Right atrium auricular region (tissue), 2 donors: ENCODE measurements around the gene DLGAP4. TPM values are rescaled to one million over a fixed set of nuclear protein-coding genes. Genes with fewer than 3 reads are reported as not detected.
A peak's percentile ranks its signal among the peaks of the same experiment; 100 is the strongest.

Source experiments
- DNase-seq: peaks from one replicate; pipeline ENCODE4 v3.0.0-alpha.2; 2019; ENCODE audit warnings: low spot score
- H3K27ac ChIP-seq, 2 donors: fragments of 200-600 bp; sonication (generic); 1 replicate in 1 of 2; 2 replicates in 1 of 2; pipeline ENCODE4 v1.5.1; 2016 to 2019
- H3K27me3 ChIP-seq, 2 donors: fragments of 200-600 bp; sonication (generic); one replicate each; pipeline versions ENCODE4 v1.5.1 to v1.6.0; 2017 to 2019
- H3K36me3 ChIP-seq: fragments of 200-600 bp; sonication (generic); one replicate; pipeline ENCODE4 v1.5.1; 2016
- H3K4me1 ChIP-seq, 2 donors: fragments of 200-600 bp; sonication (generic); one replicate each; pipeline versions ENCODE4 v1.5.1 to v1.6.0; 2017 to 2019
- H3K4me3 ChIP-seq, 2 donors: fragments of 200-600 bp; sonication (generic); 1 replicate in 1 of 2; 2 replicates in 1 of 2; pipeline ENCODE4 v1.5.1; 2017 to 2019; ENCODE audit warnings: mild to moderate bottlenecking in 1 of 2, moderate library complexity in 1 of 2
- H3K9me3 ChIP-seq, 2 donors: fragments of 200-600 bp; sonication (generic); one replicate each; pipeline ENCODE4 v1.5.1; 2019
- total RNA-seq, 2 donors: library from RNA; depleted of rRNA; stranded (reverse); fragments of >200 nt; gene quantifications; one replicate each; pipeline ENCODE4 v1.1.0, GENCODE V29; 2016
- TF ChIP-seq, protein P1 (sequence below), 2 donors: fragments of 200-600 bp; sonication (generic); IDR thresholded peaks; one replicate each; pipeline ENCODE4 v1.5.1; 2019; ENCODE audit warnings: antibody characterized with exemption in 2 of 2

DLGAP4 gene, protein sequence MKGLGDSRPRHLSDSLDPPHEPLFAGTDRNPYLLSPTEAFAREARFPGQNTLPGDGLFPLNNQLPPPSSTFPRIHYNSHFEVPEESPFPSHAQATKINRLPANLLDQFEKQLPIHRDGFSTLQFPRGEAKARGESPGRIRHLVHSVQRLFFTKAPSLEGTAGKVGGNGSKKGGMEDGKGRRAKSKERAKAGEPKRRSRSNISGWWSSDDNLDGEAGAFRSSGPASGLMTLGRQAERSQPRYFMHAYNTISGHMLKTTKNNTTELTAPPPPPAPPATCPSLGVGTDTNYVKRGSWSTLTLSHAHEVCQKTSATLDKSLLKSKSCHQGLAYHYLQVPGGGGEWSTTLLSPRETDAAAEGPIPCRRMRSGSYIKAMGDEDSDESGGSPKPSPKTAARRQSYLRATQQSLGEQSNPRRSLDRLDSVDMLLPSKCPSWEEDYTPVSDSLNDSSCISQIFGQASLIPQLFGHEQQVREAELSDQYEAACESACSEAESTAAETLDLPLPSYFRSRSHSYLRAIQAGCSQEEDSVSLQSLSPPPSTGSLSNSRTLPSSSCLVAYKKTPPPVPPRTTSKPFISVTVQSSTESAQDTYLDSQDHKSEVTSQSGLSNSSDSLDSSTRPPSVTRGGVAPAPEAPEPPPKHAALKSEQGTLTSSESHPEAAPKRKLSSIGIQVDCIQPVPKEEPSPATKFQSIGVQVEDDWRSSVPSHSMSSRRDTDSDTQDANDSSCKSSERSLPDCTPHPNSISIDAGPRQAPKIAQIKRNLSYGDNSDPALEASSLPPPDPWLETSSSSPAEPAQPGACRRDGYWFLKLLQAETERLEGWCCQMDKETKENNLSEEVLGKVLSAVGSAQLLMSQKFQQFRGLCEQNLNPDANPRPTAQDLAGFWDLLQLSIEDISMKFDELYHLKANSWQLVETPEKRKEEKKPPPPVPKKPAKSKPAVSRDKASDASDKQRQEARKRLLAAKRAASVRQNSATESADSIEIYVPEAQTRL
- total RNA-seq, result 10 to 100 TPM; 30.0 to 50.2 TPM

DNA sequence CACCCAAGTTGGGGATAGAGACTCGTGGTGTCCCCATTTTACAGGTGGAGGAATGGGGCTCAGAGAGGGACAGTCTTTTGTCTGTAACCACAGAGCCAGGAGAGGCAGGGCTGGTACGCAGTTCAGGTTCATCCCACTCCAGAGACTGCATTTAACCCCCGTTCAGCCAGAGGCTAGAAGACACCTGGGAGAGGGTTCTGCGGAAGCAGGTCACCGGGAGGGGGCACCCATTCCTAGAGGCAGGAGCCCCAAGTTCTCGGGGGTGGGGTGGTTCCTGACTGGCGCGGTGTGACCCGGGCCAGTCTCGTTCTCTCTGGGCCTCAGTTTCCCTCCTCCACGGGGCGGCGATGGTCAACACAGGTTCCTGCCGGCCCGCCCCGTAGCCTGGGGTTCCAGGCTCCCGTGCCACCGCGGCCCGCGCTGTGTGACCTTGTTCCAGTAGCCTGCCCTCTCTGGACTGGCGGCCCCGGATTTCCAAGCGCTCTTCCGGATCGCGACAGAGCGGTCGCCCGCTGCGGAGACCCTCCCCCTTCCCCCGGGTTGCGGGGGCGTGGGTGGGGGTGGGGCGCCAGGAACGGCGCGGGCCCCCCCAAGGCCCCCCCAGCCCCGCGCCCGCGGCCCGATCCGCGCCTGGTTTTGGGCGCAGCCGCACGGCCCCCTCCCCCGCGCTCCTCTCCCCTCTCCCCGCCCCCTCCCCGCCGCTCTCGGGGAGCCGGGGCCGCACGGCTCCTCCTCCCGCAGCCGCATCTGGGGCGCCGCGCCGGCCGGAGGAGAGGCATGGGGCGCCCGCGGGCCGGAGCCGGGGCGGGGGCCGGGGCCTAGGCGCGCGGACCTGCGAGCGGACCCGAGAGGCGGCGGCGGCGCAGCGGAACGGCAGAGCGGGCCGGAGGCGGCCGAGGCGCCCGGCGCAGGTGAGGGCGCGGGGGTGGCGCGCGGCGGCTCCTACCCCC, at the start of gene DLGAP4:
Gene DLGAP4 (plus strand): TSS at position 738 of the 950 bp plus-strand sequence. CDS start 125,379 bp downstream, outside the sequence.
- Histone ChIP-seq H3K27ac (no peak within 1 kb of the TSS), H3K36me3 (no peaks in the 10 kb centered on the region), H3K4me3 (peak within 1 kb of the TSS in 1 of 2 donors; percentile 40), H3K9me3 (no peaks in the 10 kb centered on the region), H3K27me3 (peaks cover 5 to 25% of the 10 kb centered on the region in 2 donors), H3K4me1 (peaks cover 0 to 15% of the 10 kb centered on the region in 2 donors)
- TF ChIP-seq, protein P1, sequence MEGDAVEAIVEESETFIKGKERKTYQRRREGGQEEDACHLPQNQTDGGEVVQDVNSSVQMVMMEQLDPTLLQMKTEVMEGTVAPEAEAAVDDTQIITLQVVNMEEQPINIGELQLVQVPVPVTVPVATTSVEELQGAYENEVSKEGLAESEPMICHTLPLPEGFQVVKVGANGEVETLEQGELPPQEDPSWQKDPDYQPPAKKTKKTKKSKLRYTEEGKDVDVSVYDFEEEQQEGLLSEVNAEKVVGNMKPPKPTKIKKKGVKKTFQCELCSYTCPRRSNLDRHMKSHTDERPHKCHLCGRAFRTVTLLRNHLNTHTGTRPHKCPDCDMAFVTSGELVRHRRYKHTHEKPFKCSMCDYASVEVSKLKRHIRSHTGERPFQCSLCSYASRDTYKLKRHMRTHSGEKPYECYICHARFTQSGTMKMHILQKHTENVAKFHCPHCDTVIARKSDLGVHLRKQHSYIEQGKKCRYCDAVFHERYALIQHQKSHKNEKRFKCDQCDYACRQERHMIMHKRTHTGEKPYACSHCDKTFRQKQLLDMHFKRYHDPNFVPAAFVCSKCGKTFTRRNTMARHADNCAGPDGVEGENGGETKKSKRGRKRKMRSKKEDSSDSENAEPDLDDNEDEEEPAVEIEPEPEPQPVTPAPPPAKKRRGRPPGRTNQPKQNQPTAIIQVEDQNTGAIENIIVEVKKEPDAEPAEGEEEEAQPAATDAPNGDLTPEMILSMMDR (IDR thresholded peaks at IDR 0.05), result no peak
- DNase-seq, result peak; percentile 11

DNA sequence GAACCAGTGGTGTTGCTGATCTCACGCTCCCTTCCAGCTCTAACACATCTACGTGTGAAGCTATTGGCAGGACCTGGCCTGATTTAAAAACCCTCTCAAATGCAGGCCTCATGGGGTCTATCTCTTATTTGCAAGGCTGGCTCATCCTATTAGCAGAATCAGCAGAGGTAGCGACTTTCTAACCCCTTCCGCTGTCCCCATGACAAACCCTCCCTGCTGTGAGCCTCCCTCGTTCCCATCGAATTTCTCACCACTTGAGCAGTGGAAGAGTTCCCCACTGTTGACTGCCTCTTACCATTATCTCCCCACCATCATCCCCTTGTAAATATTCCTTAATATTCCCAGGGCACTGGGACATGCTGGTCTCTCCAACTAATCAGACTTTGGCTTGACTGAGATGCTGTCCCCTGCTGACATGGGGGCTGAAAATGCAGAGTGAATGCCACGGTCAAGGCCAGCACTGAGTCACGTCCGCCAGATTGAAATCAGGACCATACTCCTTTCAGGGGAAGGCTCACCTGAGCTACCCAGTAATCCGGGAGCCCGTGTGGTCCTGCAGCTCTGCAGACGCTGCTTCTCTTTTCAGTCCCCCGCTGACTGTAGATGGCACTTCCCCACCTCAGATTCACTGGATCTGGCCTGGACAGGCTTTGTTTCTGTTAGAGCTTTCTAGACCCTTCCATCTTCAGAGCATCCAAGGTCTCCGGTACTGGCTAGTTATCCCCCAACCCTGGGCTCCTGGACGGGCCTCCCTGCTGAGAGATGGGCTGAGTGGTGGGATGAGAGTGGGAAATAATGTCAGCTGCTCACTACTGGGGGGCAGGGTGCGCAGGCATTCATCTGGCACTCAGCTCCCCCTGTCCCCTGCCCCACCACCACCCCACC, 46.7 kb upstream of the DLGAP4 start:
- H3K27me3 ChIP-seq, result no peaks in the 10 kb centered on the region
- peaks cover 22% of the 10 kb centered on the region for H3K36me3 ChIP-seq
- DNase-seq, result no peak
- no peaks in the 10 kb centered on the region for H3K4me1 ChIP-seq
- H3K9me3 ChIP-seq, result no peaks in the 10 kb centered on the region
- TF ChIP-seq, protein P1 (IDR thresholded peaks at IDR 0.05), result no peak
- no peak overlapping the region for H3K27ac ChIP-seq
- no peak overlapping the region for H3K4me3 ChIP-seq

DNA sequence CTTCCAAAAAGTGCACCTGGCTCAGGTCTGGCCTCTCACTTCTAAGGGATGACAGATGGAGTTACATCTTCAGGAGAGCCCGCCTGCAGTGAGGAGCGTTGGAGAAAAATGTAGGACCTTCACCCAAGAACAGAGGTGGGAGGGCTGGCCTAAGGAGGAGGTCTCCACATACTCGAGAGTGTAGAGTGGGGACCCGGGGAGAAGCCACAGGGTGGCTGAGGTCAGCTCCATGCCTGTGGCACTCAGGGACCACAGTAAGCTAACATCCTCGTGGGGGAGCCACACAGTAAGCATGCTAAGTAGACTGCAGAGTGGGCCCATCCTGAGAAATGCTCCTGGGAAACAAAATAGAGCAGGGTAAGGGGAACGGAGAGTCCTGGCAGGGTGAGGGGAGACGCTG, 45.8 kb upstream of the DLGAP4 start:
- Histone ChIP-seq H3K4me3 (no peak overlapping the region), H3K36me3 (peaks cover 19% of the 10 kb centered on the region), H3K27ac (no peak overlapping the region), H3K4me1 (no peaks in the 10 kb centered on the region), H3K27me3 (no peaks in the 10 kb centered on the region), H3K9me3 (no peaks in the 10 kb centered on the region)
- no peak for DNase-seq
- TF ChIP-seq, protein P1 (IDR thresholded peaks at IDR 0.05), result no peak

DNA sequence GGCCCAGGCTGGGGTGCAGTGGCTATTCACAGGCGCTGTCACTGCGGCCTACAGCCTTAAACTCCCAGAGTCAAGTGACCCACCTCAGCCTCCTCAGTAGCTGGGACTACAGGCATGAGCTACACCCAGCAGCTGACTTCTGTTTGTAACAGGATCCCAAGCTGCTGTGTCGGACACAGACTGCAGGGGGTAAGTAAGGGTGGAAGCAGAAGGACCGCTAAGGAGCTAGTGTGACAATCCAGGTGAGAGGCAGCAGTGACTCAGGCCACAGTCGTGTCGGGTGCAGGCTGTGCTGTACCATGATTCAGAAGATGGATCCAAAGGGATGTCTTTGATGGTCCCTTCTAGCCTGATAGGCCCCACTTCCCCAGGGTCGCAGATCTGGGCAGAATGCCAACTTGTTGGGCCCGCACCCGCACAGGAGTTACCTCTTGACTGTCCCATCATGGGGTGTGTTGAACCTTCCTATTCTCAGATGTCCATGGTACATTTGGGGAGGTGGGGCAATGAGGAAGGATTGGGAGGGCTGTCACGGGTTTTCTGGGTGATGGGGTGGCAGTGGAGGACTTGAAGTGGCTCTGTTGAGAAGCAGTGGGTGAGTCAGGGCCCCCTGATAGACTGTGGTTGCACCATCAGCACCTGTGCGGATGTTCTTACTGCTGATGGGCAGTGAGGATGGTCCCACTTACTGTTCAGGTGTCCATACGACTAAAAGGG, 44.6 kb upstream of the DLGAP4 start:
- H3K4me3 ChIP-seq, result no peak overlapping the region
- H3K27ac ChIP-seq, result no peak overlapping the region
- H3K36me3 ChIP-seq, result peaks cover 6% of the 10 kb centered on the region
- H3K4me1 ChIP-seq, result no peaks in the 10 kb centered on the region
- TF ChIP-seq, protein P1 (IDR thresholded peaks at IDR 0.05), result no peak
- no peaks in the 10 kb centered on the region for H3K9me3 ChIP-seq
- no peak for DNase-seq
- H3K27me3 ChIP-seq, result no peaks in the 10 kb centered on the region
